ENCODE measurements around the gene GAN.
"Not testable (repeated sequence)": the region's sequence is repeated elsewhere in the genome, so short reads cannot be mapped to it uniquely, and the experiment has no call there.

Gene GAN

DNA sequence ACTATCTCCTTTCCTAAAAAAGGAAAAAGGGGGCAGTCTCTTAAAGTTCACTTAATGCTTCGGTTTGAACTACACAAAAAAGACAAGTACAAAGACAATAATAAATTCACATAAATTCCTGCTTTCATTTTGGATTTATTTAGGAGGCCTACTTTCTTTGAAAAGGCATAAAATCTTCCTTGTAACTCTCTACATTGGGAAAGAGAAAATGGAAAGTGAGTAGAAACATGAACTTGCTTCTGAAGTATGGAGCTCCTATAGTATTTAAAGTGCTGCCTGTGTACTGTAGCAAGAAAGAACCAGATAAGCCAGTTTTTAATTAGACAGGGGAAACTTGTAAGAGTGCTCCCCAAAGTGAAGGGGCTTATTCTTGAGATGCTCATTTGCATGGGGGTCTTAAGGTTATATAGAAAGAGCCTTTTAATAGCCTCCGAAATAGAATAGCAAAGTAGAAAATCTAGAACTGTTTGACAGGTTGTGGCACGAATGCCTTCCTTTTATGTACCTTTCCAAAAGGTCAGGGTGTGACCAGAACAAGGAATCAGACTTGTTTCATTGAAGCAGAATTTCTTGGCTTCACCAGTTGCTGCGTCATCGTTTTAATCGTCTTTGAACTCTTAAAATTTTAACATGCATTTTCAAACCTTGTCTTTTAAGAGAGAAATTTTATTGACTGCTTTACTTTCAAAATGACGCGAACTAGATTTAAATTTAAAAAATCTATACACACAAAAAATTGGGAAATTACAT lies 12.9 kb downstream of the GAN start:
- DNase-seq (ENCODE audit: insufficient read length), result no peak
- FAIRE-seq, result no peak
- TF ChIP-seq POLR2A (IDR thresholded peaks at IDR 0.05; ENCODE audit: low read depth, low read length) (no peak), POLR2AphosphoS5 (IDR thresholded peaks at IDR 0.05; ENCODE audit: low read depth, low read length) (no peak), TAF1 (IDR thresholded peaks at IDR 0.05; ENCODE audit: borderline replicate concordance, low read depth, low read length) (no peak)

DNA sequence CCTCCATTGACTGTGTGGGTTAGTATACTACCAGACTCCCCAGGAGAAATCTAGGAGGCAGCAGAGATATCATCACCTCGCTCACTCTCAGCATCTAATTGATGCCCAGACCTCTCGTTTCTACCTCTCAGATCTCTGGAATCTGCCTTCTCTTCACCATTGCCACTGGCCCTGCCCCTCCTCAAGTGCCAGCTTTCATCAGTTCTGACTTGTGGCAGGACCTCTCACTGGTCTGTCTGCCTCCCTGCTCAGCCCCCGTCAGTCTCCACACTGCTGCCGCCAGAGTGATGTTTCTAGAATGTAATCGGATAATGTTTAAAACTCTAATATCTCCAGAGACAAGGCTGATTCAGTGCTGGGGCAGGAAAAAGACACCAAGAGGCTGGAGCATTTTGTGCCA lies 15.2 kb downstream of the GAN start:
- DNase-seq (ENCODE audit: insufficient read length), result no peak
- TF ChIP-seq POLR2A (IDR thresholded peaks at IDR 0.05; ENCODE audit: low read depth, low read length) (no peak), POLR2AphosphoS5 (IDR thresholded peaks at IDR 0.05; ENCODE audit: low read depth, low read length) (no peak), TAF1 (IDR thresholded peaks at IDR 0.05; ENCODE audit: borderline replicate concordance, low read depth, low read length) (no peak)
- FAIRE-seq, result no peak

DNA sequence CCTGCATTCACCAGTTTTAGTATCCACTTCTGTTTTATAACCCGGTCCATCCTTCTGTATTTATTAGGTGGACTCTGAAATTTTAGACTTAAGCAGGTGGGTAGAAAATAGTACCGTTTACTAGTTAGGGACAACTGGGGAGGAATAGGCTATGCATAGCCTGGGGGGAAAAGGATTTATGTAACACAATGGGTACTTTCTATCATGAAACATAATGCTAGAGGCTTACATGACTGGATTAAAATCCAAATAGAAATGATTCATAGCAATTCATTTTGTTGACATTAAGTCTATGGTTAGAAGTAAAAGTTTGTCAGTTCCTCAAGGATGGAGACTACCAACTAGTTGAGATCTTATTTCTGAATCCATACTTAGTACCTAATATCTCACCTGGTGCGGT lies 18.6 kb downstream of the GAN start:
- no peak for DNase-seq (ENCODE audit: insufficient read length)
- no peak for FAIRE-seq

DNA sequence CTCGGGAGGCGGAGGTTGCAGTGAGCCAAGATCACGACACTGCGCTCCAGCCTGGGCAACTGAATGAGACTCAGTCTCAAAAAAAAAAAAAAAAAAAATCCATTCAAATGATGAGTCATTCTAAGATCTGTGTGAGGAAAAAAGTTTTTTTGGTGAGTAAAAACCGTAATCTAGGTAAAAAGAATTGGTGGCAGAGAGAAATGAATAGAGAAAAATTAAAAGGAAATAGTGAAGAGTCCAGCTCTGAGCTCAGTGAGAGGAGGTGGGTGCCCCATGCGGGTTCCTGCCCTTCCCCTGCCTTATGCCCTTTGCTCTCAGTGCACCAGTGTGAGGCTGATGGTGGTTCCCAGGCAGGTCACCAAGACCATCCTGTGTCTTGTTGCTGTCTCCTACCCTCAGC lies 20.9 kb downstream of the GAN start:
- FAIRE-seq, result no peak
- no peak for TF ChIP-seq TAF1 (IDR thresholded peaks at IDR 0.05; ENCODE audit: borderline replicate concordance, low read depth, low read length)
- no peak for TF ChIP-seq POLR2AphosphoS5 (IDR thresholded peaks at IDR 0.05; ENCODE audit: low read depth, low read length)
- TF ChIP-seq POLR2A (IDR thresholded peaks at IDR 0.05; ENCODE audit: low read depth, low read length), result no peak
- no peak for DNase-seq (ENCODE audit: insufficient read length)

More for the DNA sequence above, 18.6 kb downstream of the GAN start:
- TF ChIP-seq TAF1 (IDR thresholded peaks at IDR 0.05; ENCODE audit: borderline replicate concordance, low read depth, low read length) (no peak), POLR2A (IDR thresholded peaks at IDR 0.05; ENCODE audit: low read depth, low read length) (no peak), POLR2AphosphoS5 (IDR thresholded peaks at IDR 0.05; ENCODE audit: low read depth, low read length) (no peak)

DNA sequence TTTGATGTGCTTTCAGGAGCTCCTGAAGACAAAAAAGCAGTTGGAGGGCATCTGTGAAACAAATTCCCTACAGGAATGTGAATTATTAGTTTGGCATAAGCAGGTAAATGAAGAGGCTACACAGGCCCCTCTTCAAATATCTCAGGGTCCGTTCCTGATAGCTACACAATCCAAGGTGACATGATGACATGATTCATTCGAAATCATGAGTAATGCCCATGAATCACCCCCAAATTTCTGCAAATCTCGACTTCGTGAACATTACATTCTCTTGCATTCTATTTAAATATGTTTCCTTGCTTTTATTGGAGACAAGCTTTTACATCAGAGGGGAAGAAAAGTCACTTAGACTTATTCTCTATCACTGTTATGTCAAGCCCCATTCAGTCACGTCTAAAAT lies 22.3 kb downstream of the GAN start:
- DNase-seq (ENCODE audit: insufficient read length), result no peak

DNA sequence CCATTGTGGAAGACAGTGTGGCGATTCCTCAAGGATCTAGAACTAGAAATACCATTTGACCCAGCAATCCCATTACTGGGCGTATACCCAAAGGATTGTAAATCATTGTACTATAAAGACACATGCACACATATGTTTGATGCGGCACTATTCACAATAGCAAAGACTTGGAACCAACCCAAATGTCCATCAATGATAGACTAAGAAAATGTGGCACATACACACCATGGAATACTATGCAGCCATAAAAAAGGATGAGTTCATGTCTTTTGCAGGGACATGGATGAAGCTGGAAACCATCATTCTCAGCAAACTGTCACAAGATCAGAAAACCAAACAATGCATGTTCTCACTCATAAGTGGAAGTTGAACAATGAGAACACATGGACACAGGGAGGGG lies 30.4 kb downstream of the GAN start:
- not testable (repeated sequence) for DNase-seq (ENCODE audit: insufficient read length); FAIRE-seq

More for the DNA sequence above, 22.3 kb downstream of the GAN start:
- FAIRE-seq, result no peak
- no peak for TF ChIP-seq POLR2A (IDR thresholded peaks at IDR 0.05; ENCODE audit: low read depth, low read length)
- TF ChIP-seq TAF1 (IDR thresholded peaks at IDR 0.05; ENCODE audit: borderline replicate concordance, low read depth, low read length), result no peak
- no peak for TF ChIP-seq POLR2AphosphoS5 (IDR thresholded peaks at IDR 0.05; ENCODE audit: low read depth, low read length)

DNA sequence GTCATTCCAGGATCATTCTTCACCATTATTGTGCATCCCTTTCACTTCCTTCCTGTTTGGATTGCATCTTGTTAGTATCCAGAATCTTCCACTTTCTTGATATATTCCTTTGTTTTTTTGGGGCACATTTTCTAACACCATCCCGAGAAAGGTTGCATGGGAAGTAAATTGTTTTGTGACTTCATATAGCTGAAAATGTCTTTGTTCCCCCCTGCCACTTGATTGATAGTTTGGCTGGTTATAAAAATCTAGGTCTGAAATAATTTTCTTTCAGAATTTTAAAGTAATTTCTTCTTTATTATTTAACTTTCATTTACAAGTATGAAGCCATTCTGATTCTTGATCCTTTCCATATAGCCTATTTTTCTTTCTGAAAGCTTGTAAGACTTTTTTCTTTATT lies 32.7 kb downstream of the GAN start:
- FAIRE-seq (no peak), DNase-seq (ENCODE audit: insufficient read length) (no peak)
- TF ChIP-seq POLR2AphosphoS5 (IDR thresholded peaks at IDR 0.05; ENCODE audit: low read depth, low read length) (no peak), POLR2A (IDR thresholded peaks at IDR 0.05; ENCODE audit: low read depth, low read length) (no peak), TAF1 (IDR thresholded peaks at IDR 0.05; ENCODE audit: borderline replicate concordance, low read depth, low read length) (no peak)

DNA sequence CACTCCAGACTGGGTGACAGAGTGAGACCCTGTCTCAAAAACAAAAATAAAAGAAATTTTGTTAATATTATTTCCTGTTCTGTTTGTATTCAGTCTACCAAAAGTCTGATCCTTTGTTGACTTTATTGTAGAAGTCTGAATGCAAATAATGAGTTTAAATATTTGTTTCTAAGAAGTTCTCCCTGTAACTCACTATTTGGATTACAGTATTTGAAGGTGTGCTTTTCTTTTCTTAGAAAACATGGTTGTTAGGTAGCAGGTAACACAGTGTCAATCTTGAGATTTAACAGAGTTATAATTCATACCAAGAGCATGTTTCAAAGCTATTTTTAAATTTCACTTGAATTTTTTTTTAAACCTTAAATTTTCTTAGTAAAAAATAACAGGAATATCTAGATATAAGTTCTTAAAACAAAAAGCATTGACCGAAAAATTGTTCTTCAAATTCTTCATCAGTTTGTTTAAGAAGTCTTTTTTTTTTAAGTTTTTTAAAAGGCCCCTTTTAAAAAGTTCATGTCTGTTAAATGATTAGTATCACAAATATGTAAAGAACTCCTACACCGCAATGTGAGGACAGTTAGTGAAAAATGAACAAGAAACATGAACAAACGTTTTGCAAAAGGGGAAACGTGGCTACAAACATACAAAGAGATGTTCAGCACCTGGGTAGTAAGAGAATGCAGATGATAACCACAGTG lies 35.0 kb downstream of the GAN start:
- DNase-seq (ENCODE audit: insufficient read length), result no peak
- TF ChIP-seq TAF1 (IDR thresholded peaks at IDR 0.05; ENCODE audit: borderline replicate concordance, low read depth, low read length) (no peak), POLR2AphosphoS5 (IDR thresholded peaks at IDR 0.05; ENCODE audit: low read depth, low read length) (no peak), POLR2A (IDR thresholded peaks at IDR 0.05; ENCODE audit: low read depth, low read length) (no peak)
- no peak for FAIRE-seq

DNA sequence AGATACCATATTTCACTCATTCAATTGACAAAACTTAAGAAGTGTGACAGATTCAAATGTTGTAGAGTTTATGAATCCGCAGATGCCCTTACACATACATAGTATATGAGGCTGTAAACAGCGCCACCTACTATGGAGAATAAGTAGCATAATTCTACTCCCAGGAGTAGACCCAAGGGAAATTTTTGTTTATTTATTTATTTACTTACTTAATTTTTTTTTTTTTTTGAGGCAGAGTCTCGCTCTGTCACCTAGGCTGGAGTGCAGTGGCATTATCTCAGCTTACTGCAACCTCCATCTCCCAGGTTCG lies 35.5 kb downstream of the GAN start:
- no peak for TF ChIP-seq POLR2A (IDR thresholded peaks at IDR 0.05; ENCODE audit: low read depth, low read length)
- TF ChIP-seq TAF1 (IDR thresholded peaks at IDR 0.05; ENCODE audit: borderline replicate concordance, low read depth, low read length), result no peak
- no peak for TF ChIP-seq POLR2AphosphoS5 (IDR thresholded peaks at IDR 0.05; ENCODE audit: low read depth, low read length)
- FAIRE-seq, result no peak

DNA sequence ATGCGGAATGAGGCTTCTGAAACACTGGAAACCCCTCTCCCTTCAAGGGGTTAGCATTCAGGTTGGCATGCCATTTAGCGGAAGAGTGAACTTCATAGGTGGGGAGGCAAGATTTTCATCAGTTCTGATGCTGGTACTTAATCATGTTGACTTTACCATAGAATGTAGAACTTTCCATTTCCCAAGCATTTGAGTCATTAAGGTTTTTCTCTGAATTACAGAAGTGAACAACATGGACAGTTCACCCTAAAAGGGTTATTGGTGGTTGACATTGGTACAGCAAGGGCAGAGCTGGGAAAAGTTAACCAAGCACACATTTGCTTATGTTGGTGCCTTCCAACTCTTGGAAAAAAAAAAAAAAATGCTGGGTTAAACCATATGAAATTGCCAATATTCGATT lies 39.1 kb downstream of the GAN start:
- DNase-seq (ENCODE audit: insufficient read length) (no peak), FAIRE-seq (no peak)
- TF ChIP-seq TAF1 (IDR thresholded peaks at IDR 0.05; ENCODE audit: borderline replicate concordance, low read depth, low read length) (no peak), POLR2AphosphoS5 (IDR thresholded peaks at IDR 0.05; ENCODE audit: low read depth, low read length) (no peak), POLR2A (IDR thresholded peaks at IDR 0.05; ENCODE audit: low read depth, low read length) (no peak)

More for the DNA sequence above, 35.5 kb downstream of the GAN start:
- no peak for DNase-seq (ENCODE audit: insufficient read length)

DNA sequence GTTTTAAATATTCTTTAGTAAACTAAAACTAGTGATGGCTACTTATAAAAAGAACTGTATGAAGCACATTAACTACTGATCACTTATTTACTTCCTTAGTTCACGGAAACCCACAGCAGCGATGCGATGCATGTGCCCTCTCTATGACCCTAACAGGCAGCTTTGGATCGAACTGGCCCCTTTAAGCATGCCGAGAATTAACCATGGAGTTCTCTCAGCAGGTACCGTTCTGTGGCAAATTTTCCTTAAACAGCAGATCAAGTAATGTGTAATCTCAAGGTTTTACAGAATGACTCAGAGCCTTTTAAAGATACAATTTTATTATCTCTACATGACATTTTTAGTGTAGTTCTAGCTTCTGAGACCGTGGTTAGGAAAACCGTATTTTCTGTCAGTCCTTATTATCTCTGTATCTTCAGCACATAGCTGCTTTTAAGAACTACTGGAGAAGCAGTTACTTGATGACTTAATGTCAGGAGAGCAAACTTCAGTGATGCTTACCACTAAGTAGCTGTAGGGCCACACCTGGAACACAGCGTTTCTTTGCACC lies 43.0 kb downstream of the GAN start:
- FAIRE-seq (no peak), DNase-seq (ENCODE audit: insufficient read length) (no peak)
- TF ChIP-seq POLR2A (IDR thresholded peaks at IDR 0.05; ENCODE audit: low read depth, low read length), result no peak
- TF ChIP-seq TAF1 (IDR thresholded peaks at IDR 0.05; ENCODE audit: borderline replicate concordance, low read depth, low read length), result no peak
- no peak for TF ChIP-seq POLR2AphosphoS5 (IDR thresholded peaks at IDR 0.05; ENCODE audit: low read depth, low read length)

DNA sequence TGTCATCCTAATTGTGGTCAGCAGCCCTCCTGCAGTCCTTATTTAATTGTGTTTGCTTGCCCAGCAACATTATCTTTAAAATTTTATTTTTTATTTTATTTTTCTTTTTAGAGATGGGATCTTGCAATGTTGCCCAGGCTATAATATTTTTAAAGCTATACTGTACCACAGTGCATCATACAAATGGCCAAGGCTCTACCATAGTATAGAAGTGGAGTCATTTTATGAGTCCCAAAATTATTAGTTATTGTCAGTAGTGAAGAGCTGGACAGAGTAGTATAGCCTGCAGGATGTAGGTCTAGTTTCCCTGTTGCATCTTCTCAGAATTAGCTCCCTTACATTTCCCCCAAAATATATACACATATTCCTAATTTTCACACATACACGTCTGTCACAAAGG lies 44.1 kb downstream of the GAN start:
- DNase-seq (ENCODE audit: insufficient read length) (no peak), FAIRE-seq (no peak)
- TF ChIP-seq POLR2AphosphoS5 (IDR thresholded peaks at IDR 0.05; ENCODE audit: low read depth, low read length), result no peak
- TF ChIP-seq POLR2A (IDR thresholded peaks at IDR 0.05; ENCODE audit: low read depth, low read length), result no peak
- no peak for TF ChIP-seq TAF1 (IDR thresholded peaks at IDR 0.05; ENCODE audit: borderline replicate concordance, low read depth, low read length)
